ENCODE measurements around the gene LAPTM5.
"Not testable (repeated sequence)": the region's sequence is repeated elsewhere in the genome, so short reads cannot be mapped to it uniquely, and the experiment has no call there.

The LAPTM5 gene, protein sequence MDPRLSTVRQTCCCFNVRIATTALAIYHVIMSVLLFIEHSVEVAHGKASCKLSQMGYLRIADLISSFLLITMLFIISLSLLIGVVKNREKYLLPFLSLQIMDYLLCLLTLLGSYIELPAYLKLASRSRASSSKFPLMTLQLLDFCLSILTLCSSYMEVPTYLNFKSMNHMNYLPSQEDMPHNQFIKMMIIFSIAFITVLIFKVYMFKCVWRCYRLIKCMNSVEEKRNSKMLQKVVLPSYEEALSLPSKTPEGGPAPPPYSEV

GRCh38 chr1:30757352-30758120 lies at the start of gene LAPTM5:
Gene LAPTM5, minus strand, starts transcription at chr1:30757774. Its CDS starts 29 bp downstream, at chr1:30757745.
- peak; percentile 43 for DNase-seq (ENCODE audit: low read depth)

- no peak for DNase-seq (ENCODE audit: low read depth)
These were observed 49.1 kb upstream of the LAPTM5 start for GRCh38 chr1:30806381-30807317.

DNA sequence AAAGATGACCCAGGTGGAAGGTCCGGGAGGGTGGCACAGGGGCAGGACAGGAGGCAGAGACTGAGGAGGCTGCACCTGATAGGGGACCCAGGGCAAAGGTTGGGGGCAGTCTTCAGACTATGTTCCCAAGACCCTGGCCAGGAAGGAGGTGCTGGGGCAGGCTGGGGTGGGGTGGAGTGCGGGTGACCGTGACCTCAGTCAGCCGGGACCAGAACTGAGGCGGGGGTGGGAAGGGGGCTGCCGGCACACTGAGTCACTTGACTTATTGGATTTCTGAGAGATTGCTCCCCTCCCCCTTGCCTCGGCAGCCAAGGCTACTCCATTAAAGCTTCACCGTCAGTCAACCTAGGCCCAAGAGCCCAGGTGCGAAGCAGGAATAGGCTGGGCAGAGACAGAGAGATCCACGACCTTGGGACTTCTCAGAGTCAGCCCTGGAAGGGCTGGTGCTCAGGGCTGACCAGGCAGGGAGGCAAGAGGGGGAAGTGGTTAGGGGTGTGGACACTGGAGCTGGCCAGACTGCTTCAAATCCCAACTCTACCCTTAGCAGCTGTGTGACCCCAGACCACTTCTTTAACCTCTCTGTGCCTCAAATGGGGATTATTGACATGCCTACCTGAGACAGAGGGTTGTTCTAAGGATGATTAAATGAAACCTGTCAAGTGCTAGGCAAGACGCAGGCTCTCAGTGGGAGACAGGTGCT lies 47.9 kb upstream of the LAPTM5 start:
- DNase-seq (ENCODE audit: low read depth), result no peak

GRCh38 chr1:30804822-30805221 lies 47.2 kb upstream of the LAPTM5 start:
- no peak for DNase-seq (ENCODE audit: low read depth)

DNA sequence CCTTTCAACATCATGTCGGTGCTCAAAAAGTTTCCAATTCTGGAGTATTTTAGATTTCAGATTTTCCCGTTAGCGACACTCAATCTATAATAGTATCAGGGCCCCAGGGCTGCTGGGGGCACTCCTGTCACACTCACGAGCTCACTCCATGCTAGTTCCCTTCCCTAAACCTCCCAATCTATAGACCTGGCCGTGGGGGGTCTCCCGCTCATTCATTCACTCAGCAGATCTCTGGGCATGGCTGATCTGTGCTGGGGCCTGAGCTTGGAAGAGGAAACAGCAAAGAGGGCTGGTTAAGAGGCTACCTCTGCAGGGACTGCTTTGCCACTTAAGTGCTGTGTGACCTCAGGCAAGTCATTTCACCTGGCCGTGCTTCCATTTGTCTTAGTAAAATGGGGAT lies 46.8 kb upstream of the LAPTM5 start:
- no peak for DNase-seq (ENCODE audit: low read depth)

DNA sequence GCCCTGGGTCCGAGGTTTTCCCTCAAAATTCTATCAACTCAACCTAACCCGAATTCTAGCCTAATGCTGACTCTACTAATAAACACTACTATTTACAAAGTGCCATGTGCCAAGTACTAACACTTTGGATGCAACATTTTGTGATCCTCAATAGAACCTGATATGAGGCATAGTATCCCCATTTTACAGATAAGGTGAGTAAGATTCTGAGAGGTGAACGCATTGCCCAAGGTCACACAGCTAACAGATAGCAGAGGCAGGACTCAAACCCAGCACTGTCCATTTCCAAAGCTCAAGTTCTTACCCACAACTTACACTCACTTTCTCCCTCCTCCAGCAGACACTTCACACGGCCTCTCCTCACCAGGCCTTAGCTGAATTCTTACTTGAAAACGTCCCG lies 46.0 kb upstream of the LAPTM5 start:
- DNase-seq (ENCODE audit: low read depth), result no peak

- peak; percentile 68 for DNase-seq (ENCODE audit: low read depth)
These were observed 44.2 kb upstream of the LAPTM5 start for GRCh38 chr1:30801771-30802198.

DNA sequence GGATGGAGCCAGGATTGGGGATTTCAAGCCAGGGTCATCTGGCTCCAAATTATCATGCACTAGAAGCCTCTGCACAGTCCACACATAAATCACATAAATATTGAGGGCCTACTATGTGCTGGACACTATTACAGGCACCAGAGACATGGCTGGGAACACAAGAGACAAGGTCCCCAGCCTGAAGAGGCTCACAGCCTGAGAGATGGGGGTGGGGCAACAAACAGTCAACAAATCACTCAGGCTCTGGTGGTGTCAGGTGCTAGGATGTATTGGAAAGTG lies 41.6 kb upstream of the LAPTM5 start:
- DNase-seq (ENCODE audit: low read depth), result no peak

- DNase-seq (ENCODE audit: low read depth), result no peak
These were observed 41.0 kb upstream of the LAPTM5 start for GRCh38 chr1:30798389-30799232.

DNA sequence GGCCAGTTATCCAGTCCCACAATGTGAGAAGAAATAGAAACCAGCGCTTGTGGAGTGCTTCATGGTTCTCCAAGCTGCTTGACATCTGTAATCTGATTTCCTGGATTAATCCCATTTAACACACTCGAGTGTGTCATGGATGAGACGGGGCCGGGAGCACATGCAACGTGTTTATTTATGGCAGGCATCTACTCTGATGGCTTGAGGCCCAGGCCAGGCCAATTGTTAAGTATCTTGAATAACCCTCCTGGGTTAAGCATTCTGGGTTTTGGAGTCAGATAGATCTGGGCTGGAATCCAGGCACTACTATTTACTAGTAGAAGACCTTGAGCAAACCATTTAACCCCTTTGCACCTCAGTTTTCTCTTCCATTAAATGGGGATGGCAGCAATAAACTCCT lies 37.5 kb upstream of the LAPTM5 start:
- DNase-seq (ENCODE audit: low read depth), result no peak

DNA sequence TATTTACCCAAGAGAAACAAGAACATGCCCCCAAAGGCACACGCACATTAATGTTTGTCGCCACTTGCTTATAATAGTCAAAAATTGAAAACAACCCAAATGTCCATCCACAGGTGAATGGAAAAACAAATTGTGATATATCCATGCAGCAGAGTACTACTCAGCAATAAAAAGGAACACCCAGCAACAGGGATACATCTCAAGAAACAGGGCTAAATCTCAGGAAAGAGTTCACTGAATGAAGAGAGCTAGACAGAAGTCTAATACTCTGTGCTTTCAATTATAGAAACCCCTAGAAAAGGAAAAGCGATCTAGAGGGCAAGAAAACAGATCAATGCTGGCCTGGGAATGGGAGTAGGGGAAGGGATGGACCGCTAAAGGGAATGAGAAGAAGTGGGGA lies 36.7 kb upstream of the LAPTM5 start:
- no peak for DNase-seq (ENCODE audit: low read depth)

GRCh38 chr1:30793209-30793608 lies 35.6 kb upstream of the LAPTM5 start:
- DNase-seq (ENCODE audit: low read depth), result no peak

GRCh38 chr1:30791868-30792267 lies 34.3 kb upstream of the LAPTM5 start:
- DNase-seq (ENCODE audit: low read depth), result no peak

DNA sequence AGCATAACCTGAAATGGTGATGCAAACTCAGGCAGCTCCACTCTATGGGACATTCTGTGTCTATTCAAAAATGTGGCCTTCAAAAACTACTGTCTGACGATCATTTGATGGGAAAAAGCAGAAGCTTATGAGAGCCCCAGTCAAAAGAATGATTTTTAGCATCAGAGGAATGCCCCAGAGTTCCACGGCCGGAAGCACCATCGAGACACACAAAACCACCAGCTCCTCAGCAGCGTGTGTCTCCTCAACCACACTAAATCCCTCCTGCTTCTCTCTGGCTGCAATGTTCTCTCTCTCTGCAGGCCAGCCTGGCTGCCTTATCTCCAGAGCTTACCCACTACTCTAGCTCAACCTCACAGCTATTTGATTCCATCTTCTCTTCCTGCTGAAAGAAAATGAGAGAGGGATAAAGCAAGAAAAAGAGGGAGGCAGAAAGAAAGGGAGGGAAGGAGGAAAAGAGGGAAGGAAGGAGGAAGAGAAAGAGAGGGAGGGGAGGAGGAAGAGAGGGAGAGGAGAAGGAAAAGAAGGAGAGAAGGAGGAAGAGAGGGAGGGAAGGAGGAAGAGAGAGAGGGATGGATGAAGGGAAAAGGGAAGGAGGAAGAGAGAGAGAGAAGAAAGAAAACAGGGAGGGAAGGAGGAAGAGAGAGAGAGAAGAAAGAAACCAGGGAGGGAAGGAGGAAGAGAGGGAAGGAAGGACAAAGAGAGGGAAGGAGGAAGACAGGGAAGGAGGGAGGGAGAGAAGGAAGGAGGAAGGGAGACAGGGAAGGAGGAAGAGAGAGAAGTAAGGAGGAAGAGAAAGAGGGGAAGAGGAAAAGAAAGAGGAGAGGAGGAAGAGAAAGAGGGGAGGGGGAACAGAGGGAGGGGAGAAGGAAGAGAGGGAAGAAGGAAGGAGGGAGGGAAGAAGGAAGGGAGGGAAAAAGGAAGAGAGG lies 33.5 kb upstream of the LAPTM5 start:
- DNase-seq (ENCODE audit: low read depth), result no peak

DNA sequence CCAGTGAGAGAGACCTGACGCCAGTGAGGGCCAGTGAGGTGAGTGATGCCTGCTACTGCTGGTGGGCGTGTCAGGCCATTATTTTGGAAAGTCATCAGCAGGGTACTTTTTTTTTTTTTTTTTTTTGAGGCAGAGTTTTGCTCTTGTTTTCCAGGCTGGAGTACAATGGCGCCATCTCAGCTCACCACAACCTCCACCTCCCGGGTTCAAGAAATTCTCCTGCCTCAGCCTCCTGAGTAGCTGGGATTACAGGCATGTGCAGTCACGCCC lies 32.6 kb upstream of the LAPTM5 start:
- not testable (repeated sequence) for DNase-seq (ENCODE audit: low read depth)

- DNase-seq (ENCODE audit: low read depth), result no peak
These were observed 32.0 kb upstream of the LAPTM5 start for GRCh38 chr1:30789388-30790255.

DNA sequence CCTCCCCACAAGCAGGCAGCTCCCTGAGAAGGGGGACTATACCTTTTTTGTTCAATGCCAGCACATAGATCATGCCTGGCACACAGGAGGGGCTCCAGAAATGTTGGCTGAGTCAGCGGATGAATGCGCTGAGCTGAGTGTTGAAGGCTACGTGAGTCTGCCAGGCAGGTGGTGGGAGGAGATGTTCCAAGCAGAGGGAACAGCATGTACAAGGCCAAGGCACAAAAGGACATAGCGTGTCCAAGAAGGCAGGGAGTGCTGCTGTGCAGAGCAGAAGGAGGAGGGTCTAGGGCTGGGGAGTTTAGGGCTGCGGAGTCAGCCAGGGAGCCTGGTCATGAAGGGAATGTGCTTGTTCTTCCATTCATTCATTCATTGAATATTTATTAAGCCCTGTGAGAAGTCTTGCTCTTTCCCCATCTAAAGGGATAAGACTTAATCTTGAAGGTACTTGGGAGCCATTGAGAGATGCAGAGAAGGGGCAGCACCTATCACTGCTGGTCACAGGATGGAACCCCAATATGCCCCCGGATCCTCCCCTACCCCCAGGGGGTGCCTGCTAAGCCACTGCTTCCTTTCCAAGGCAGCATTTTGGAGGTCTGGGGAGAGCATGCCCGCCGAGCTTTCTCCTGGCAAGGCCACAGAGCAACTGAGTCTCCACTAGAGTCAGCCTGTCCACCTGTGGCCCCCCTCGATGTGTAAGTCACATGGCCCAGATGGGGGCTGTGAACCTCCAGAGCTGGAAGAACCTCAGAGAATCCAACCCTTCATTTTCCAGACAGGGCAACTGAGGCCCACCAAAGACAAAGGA lies 31.2 kb upstream of the LAPTM5 start:
- DNase-seq (ENCODE audit: low read depth), result no peak

GRCh38 chr1:30787856-30788495 lies 30.4 kb upstream of the LAPTM5 start:
- no peak for DNase-seq (ENCODE audit: low read depth)

Data from activated T-helper 9 cell treated with anti-CD3 and anti-CD28 coated beads, Interleukin-2, amount 50 U/mL, for 16 hours (primary cell).